Stimulated activated CD8-positive, alpha-beta memory T cell treated with anti-CD3 and anti-CD28 coated beads, Interleukin-2, amount 100 ng/mL, for 1 hour (primary cell): ENCODE measurements around the gene TRIM46.

ENCODE experiments used
- DNase-seq, 2 donors: peaks; one replicate each; pipeline ENCODE4 v3.0.0-alpha.2; 2020; ENCODE audit warnings: low read depth in 2 of 2

TRIM46 gene

DNA sequence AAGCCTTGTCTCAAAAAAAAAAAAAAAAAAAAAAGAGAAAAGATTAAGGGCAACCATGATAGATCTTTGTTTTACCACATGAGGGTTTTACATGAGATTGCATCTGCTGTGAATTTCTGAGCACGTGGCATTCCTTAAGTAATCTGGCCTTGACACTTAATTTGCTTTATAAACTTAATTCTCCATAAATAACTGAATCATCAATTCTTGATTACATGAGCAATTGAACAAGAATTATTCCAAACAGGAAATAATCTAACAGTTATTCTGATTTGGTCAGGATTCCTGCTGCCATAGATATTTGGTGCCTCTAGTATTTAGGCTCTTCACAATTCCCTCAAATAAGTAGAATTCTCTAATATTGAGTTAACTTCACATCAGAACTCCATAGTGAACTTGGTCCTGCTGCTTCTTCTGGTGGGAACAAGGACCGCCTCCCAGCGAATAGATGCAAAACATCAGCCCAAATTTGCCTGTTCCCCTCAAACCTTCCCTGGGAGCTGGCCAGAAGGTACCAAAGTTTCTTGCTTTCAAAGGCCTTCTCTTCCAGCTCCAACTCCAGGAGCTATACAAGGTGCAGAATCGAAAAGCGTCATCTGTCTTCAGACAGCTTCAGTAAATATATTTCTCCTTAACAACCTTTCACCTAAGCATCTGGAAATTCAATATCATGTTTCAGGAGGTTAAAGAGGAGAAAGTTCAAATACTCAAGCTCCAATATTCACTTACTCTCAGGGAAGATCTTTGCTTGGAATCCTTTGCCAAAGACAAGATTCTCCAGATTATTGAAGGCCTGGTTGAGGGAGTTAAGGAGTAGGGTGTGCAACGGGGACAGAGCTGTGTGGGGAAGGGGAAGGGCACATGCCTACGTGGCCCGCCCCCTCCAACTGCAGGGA, 1.6 kb upstream of the TRIM46 start:
- DNase-seq, result no peak

GRCh38 chr1:155172732-155173477, 744 bp upstream of the TRIM46 start, which contains the start of gene KRTCAP2:
TSS of gene KRTCAP2 (minus strand) at chr1:155173304. CDS start at chr1:155173224, 80 bp downstream.
- DNase-seq, result peak; percentile 89 to 92

DNA sequence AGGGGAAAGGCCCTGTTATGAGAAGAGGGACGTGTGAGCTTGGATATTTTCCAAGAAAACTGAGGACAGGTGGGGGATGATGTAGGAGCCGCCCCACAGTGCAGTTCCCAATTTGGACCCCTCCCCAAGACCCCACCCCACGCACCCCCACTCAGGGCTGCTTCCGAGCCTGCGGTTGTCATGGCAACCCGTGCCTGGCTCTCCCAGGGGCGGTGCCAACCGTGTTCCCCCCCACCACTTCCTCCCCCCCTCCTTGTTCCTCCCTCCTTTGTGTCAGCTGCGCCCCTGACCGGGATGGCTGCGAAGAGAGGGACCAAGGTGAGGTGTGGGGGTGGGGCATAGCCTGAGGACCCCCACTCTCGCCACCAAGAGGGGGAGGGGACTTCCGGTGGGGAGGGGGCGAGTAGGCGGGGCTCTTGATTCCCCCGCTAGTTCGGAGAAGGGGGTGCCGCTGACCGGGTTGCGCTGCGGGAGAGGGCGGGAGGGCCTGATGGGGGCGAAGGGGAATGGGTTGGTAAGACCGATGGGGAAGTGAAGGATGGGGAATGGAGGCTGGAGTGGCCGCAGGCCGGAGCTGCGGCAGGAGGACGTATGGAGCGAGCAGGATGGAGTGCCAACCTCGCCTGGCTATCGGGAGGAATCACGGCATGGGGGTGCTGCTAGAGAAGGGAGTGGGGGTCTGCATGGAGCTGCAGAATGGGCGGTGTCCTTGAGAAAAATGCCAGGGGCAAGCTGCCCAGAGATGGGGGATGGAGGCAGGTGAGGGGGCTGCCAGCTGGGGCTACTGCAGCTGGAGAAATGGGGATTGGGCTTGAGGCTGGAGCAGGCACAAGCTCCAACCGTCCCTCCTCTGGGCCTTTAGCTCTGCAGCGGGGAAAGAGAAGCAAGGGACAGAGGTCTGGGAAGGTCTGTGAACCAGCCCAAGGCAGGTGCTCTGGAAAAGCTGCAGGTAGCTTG, 953 bp downstream of the TRIM46 start:
- no peak for DNase-seq

- DNase-seq, result no peak
These were observed 1.8 kb downstream of the TRIM46 start for GRCh38 chr1:155175281-155175926.

- no peak for DNase-seq
These were observed 2.3 kb downstream of the TRIM46 start for GRCh38 chr1:155175927-155176371.

- peak; percentile 69 to 73 for DNase-seq
These were observed 3.0 kb downstream of the TRIM46 start for GRCh38 chr1:155176544-155177071.

- no peak for DNase-seq
These were observed 3.7 kb downstream of the TRIM46 start for GRCh38 chr1:155177192-155177917.

- DNase-seq, result no peak
These were observed 4.3 kb downstream of the TRIM46 start for GRCh38 chr1:155177918-155178281.

DNA sequence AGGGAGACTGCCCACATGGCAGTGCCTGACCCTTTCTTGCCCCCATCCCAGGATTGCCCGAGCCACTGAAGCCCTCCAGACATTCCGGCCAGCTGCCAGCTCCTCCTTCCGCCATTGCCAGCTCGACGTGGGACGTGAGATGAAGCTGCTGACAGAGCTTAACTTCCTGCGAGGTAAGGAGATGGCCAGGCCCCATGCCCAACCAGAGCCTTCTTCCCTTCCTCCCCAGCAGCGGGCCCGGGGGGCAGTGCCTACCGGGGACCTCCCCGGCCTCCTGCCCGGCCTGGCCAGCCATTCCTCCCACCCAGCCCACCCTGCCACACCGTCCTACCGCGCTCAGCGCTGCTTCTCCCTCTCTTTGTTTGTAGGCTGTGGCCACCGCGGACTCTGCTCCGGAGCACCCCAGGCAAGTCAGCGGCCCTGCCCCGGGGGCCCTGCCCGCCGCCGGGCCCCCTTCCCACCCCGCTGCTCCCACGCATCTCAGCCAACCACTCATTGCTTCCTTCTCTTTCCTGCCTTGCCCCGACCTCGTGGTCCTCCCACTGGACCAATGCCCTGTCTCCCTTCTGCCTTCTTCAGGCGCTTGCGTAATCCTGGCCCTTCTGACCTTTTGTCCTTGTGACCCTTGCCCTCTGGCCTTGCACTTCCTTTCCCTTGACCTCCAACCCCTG, 4.9 kb downstream of the TRIM46 start:
- DNase-seq, result no peak

- DNase-seq, result no peak
These were observed 5.7 kb downstream of the TRIM46 start for GRCh38 chr1:155179112-155180031.

- DNase-seq, result no peak
These were observed 7.9 kb downstream of the TRIM46 start for GRCh38 chr1:155181371-155182051.

DNA sequence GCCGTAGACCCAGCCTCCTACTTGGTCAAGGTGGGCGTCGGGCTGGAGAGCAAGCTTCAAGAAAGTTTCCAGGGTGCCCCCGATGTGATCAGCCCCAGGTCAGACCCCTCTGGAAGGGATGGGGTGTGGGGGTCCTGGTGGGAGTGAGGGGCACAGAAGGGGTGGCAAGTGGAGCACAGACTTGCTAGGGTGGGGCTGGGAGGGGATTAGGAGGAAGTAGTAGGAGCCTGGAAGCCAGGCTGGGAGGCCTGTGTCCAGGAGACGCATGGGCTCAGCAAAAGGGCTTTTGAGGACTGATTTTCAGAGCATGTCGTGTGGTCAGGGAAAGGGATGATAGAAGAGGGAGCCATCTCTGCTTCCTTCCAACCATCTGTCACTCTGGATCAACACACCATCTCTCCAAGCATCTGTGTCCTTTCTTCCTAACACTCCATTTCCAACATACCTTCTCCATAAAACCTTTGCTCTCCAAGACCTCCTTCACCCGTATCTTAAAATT, 8.5 kb downstream of the TRIM46 start:
- no peak for DNase-seq

DNA sequence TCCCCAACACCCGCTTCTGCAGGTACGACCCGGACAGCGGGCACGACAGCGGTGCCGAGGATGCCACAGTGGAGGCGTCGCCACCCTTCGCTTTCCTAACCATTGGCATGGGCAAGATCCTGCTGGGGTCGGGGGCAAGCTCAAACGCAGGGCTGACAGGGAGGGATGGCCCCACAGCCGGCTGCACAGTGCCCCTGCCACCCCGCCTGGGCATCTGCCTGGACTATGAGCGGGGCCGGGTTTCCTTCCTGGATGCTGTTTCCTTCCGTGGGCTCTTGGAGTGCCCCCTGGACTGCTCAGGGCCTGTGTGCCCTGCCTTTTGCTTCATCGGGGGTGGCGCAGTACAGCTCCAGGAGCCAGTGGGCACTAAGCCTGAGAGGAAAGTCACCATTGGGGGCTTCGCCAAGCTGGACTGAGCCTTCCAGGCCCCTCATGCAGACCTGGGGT, 10.1 kb downstream of the TRIM46 start:
- no peak for DNase-seq

GRCh38 chr1:155184351-155184811, 10.7 kb downstream of the TRIM46 start:
- no peak for DNase-seq

DNA sequence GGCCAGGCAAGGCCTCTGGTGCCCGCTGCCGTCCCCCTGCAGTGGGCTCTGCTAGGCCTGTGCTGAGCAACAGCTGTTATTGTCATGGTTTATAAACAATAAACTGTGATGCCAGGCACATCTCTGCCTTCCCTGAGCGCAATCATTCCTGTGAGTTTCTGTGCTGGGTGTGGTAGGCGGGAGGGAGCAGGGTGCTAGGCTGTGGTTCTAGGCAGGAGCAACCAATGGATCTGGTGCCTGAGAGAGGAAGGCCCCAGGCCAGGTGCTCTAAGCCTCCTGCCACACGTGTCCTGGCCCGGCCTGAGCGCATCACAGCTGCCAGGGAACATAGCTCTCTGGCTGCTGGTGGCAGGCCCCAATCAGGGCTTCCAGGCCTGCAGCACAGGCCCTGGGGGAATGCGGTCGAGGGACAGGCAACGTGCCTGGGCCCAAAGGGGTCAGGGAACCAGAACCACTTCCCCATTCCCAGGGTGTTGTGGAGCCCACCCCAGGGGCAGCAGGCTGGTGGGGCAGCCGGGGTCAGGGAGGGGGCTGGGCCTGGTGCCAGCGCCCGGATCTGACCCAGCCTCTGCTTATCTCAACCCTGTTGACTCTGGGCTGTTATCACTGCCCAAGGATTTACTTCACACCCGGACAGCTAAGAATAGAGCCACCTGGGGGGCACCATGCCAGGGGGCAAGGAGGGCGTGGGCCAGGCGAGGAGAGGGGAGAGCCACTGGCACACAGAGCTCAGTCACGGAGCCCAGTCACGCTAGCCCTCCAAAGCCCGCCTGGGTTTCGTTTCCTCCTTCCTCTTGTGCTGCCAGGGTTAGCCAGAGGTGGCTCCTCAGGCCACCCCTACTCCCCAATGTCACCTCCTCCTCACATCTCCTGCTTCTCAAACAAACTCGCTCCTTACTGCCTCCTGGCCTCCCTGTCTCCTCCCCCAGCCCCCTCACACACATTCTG, 11.5 kb downstream of the TRIM46 start:
- no peak for DNase-seq

DNA sequence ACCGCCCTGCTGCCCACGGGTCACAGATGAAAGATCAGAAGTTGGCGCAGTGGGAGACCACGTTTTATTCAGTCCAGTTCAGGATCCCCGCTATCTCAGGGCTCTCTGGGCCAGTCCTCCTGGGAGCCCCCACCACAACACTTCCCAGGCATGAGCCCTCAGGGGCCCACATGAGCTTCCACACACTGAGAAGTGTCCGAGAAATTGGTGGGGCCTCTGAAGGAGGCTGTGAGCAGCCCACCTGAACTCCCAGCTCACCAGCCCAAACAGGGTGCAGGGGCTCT, 12.1 kb downstream of the TRIM46 start:
- no peak for DNase-seq
